HepG2 (cell line): Measurements from ENCODE around the gene NACC2. TPM values are rescaled to one million over a fixed set of nuclear protein-coding genes. Genes with fewer than 3 reads are reported as not detected.

ENCODE experiments used
- AKAP8 ChIP-seq: sonication (generic); formaldehyde crosslinking; IDR thresholded peaks from 2 replicates; pipeline ENCODE4 v1.5.1; 2020; ENCODE audit warnings: mild to moderate bottlenecking, missing genetic modification reagents
- ATF5 ChIP-seq: sonication (generic); formaldehyde crosslinking; IDR thresholded peaks from 2 replicates; pipeline ENCODE4 v1.4.0; 2020; ENCODE audit warnings: mild to moderate bottlenecking, low read depth, missing genetic modification reagents
- HOXA5 ChIP-seq: sonication (generic); formaldehyde crosslinking; IDR thresholded peaks from 2 replicates; pipeline ENCODE4 v1.4.0; 2020; ENCODE audit warnings: missing genetic modification reagents
- KAT2B ChIP-seq: fragments of 150-350 bp; IDR thresholded peaks from 2 replicates; pipeline ENCODE4 v1.6.1; 2014; ENCODE audit warnings: low read depth, low read length, borderline replicate concordance
- KDM5B ChIP-seq: sonication (generic); formaldehyde crosslinking; IDR thresholded peaks from 2 replicates; pipeline ENCODE4 v1.4.0; 2020; ENCODE audit warnings: missing genetic modification reagents, mild to moderate bottlenecking, borderline replicate concordance
- MEIS2 ChIP-seq: sonication (generic); formaldehyde crosslinking; IDR thresholded peaks from 2 replicates; pipeline ENCODE4 v1.9.0; 2021; ENCODE audit warnings: mild to moderate bottlenecking, missing genetic modification reagents
- NFE2L1 ChIP-seq: sonication (generic); formaldehyde crosslinking; IDR thresholded peaks from 2 replicates; pipeline ENCODE4 v1.4.0; 2020; ENCODE audit warnings: missing genetic modification reagents, mild to moderate bottlenecking, borderline replicate concordance
- NPAS2 ChIP-seq: sonication (generic); formaldehyde crosslinking; IDR thresholded peaks from 2 replicates; pipeline ENCODE4 v1.8.0; 2022; ENCODE audit warnings: mild to moderate bottlenecking, missing genetic modification reagents, borderline replicate concordance
- NR2F2 ChIP-seq: IDR thresholded peaks from 2 replicates; pipeline ENCODE4 v1.6.1; 2012; ENCODE audit warnings: low read depth, inconsistent platforms, borderline replicate concordance
- PHF21A ChIP-seq: sonication (generic); formaldehyde crosslinking; IDR thresholded peaks from 2 replicates; pipeline ENCODE4 v1.5.0; 2020; ENCODE audit warnings: mild to moderate bottlenecking, missing genetic modification reagents
- PLRG1 ChIP-seq: fragments of 450-650 bp; conservative IDR thresholded peaks from 2 replicates; pipeline ENCODE4 v1.6.1; 2016
- PRMT3 ChIP-seq: sonication (generic); formaldehyde crosslinking; IDR thresholded peaks from 2 replicates; pipeline ENCODE4 v1.8.1; 2022; ENCODE audit warnings: low read depth, mild to moderate bottlenecking, moderate library complexity, missing genetic modification reagents, borderline replicate concordance
- REXO4 ChIP-seq: sonication (generic); formaldehyde crosslinking; IDR thresholded peaks from 2 replicates; pipeline ENCODE4 v1.8.0; 2022; ENCODE audit warnings: missing genetic modification reagents, mild to moderate bottlenecking, borderline replicate concordance
- U2AF2 ChIP-seq: fragments of 200-400 bp; formaldehyde crosslinking; IDR thresholded peaks from 2 replicates; pipeline ENCODE4 v1.6.1; 2017; ENCODE audit warnings: low read depth, mild to moderate bottlenecking, low read length
- ZKSCAN5 ChIP-seq: sonication (generic); formaldehyde crosslinking; IDR thresholded peaks from 2 replicates; pipeline ENCODE4 v1.5.1; 2020; ENCODE audit warnings: mild to moderate bottlenecking, missing genetic modification reagents
- ZMAT3 ChIP-seq: sonication (generic); formaldehyde crosslinking; conservative IDR thresholded peaks from 2 replicates; pipeline ENCODE4 v1.7.0; 2021; ENCODE audit warnings: missing genetic modification reagents
- ZNF136 ChIP-seq: sonication (generic); formaldehyde crosslinking; IDR thresholded peaks from 2 replicates; pipeline ENCODE4 v1.8.1; 2022; ENCODE audit warnings: low read depth, mild to moderate bottlenecking, moderate library complexity, missing genetic modification reagents
- ZNF205 ChIP-seq: IDR thresholded peaks from 2 replicates; pipeline ENCODE4 v1.6.1; 2018; ENCODE audit warnings: missing biosample characterization, missing genetic modification reagents
- ZNF281 ChIP-seq: sonication (generic); formaldehyde crosslinking; IDR thresholded peaks from 2 replicates; pipeline ENCODE4 v1.4.0; 2020; ENCODE audit warnings: missing genetic modification reagents, borderline replicate concordance
- ZNF598 ChIP-seq: sonication (generic); formaldehyde crosslinking; IDR thresholded peaks from 2 replicates; pipeline ENCODE4 v1.5.1; 2020; ENCODE audit warnings: mild to moderate bottlenecking, missing genetic modification reagents, borderline replicate concordance
- ZNF766 ChIP-seq: sonication (generic); formaldehyde crosslinking; IDR thresholded peaks from 2 replicates; pipeline ENCODE4 v1.5.0; 2020; ENCODE audit warnings: missing genetic modification reagents, borderline replicate concordance
- polyA plus RNA-seq, 8 experiments: library from polyadenylated mRNA; depleted of rRNA in 3 of 8; stranded (reverse) in 7 of 8; unstranded in 1 of 8; fragments of >200 nt; fragmentation: Illumina TruSeq in 4 of 8; extraction: Trizol in 4 of 8; gene quantifications; 2 replicates each; pipeline versions ENCODE4 v1.2.1 to v1.2.3, GENCODE V29; 2011 to 2016; ENCODE audit warnings: low read depth in 4 of 8, missing spikeins in 1 of 8, mixed read lengths in 1 of 8; ENCODE audit not compliant: insufficient read depth in 1 of 8
- total RNA-seq, 5 experiments: library from RNA; depleted of rRNA; stranded (reverse); fragments of >200 nt; fragmentation: Illumina TruSeq; extraction: Trizol; gene quantifications; 2 replicates each; pipeline ENCODE4 v1.2.3, GENCODE V29; 2016; ENCODE audit warnings: low read depth in 1 of 5
- TF ChIP-seq, protein P1 (sequence below): IDR thresholded peaks from 2 replicates; pipeline ENCODE4 v1.6.1; 2016; ENCODE audit warnings: control low read depth
- TF ChIP-seq, protein P2 (sequence below): sonication (generic); formaldehyde crosslinking; IDR thresholded peaks from 2 replicates; pipeline ENCODE4 v1.9.0; 2021; ENCODE audit warnings: missing genetic modification reagents, borderline replicate concordance

NACC2 gene
- total and polyA plus RNA-seq, 2 of the 13 experiments (the other 11 are each of a cell fraction or from before 2014, with no cell fraction given) = 5.9 to 12.3 TPM

- TF ChIP-seq ZNF281 (CRISPR knock-in tag) (peak; percentile 89), NR2F2 (no peak), ATF5 (CRISPR knock-in tag) (peak; percentile 99), U2AF2 (no peak), KAT2B (no peak), ZMAT3 (CRISPR knock-in tag) (peak; percentile 100), PHF21A (CRISPR knock-in tag) (no peak), NPAS2 (CRISPR knock-in tag) (peak; percentile 84; the same call in 1 of the 2 replicates), ZNF766 (CRISPR knock-in tag) (peak; percentile 99; the same call in 1 of the 2 replicates), MEIS2 (CRISPR knock-in tag) (peak; percentile 98), NFE2L1 (CRISPR knock-in tag) (peak; percentile 94), PLRG1 (no peak), REXO4 (CRISPR knock-in tag) (peak; percentile 87; the same call in 1 of the 2 replicates), AKAP8 (peak; percentile 87; the same call in 1 of the 2 replicates), PRMT3 (CRISPR knock-in tag) (peak; percentile 99), ZKSCAN5 (CRISPR knock-in tag) (peak; percentile 80), KDM5B (peak; percentile 99), ZNF205 (CRISPR knock-in tag) (peak; percentile 97), ZNF598 (CRISPR knock-in tag) (peak; percentile 99), HOXA5 (peak; percentile 100), ZNF136 (CRISPR knock-in tag) (peak; percentile 98)
- TF ChIP-seq, protein P1, sequence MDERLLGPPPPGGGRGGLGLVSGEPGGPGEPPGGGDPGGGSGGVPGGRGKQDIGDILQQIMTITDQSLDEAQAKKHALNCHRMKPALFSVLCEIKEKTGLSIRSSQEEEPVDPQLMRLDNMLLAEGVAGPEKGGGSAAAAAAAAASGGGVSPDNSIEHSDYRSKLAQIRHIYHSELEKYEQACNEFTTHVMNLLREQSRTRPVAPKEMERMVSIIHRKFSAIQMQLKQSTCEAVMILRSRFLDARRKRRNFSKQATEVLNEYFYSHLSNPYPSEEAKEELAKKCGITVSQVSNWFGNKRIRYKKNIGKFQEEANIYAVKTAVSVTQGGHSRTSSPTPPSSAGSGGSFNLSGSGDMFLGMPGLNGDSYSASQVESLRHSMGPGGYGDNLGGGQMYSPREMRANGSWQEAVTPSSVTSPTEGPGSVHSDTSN = no peak
- TF ChIP-seq, protein P2, sequence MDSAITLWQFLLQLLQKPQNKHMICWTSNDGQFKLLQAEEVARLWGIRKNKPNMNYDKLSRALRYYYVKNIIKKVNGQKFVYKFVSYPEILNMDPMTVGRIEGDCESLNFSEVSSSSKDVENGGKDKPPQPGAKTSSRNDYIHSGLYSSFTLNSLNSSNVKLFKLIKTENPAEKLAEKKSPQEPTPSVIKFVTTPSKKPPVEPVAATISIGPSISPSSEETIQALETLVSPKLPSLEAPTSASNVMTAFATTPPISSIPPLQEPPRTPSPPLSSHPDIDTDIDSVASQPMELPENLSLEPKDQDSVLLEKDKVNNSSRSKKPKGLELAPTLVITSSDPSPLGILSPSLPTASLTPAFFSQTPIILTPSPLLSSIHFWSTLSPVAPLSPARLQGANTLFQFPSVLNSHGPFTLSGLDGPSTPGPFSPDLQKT (CRISPR knock-in tag) = peak; percentile 83; the same call in 1 of the 2 replicates
Measured at GRCh38 chr9:135971892-135972291, 123.2 kb downstream of the NACC2 start (continued).
